Measurements from ENCODE around the gene RGS19.

Gene RGS19

DNA sequence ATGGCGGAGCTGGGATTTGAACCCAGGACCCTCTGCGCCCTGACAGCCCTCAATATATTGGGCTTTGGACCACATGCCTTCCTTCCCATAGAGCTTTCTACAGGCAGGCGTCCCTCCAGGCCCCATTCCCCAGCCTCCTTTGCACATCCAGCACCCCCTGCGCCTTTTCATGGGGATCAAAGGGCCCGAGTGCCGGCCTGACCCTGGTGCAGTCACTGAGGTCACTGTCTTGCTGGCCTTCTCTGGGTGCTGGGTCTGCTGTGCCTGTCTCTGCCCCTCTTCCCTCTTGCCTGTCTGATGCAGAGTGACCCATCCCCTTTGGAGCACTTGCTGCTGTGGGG, 2.3 kb upstream of the RGS19 start:
- FAIRE-seq: no peak
- no peak for DNase-seq (ENCODE audit: insufficient read length, low spot score)
- TF ChIP-seq, protein P1, sequence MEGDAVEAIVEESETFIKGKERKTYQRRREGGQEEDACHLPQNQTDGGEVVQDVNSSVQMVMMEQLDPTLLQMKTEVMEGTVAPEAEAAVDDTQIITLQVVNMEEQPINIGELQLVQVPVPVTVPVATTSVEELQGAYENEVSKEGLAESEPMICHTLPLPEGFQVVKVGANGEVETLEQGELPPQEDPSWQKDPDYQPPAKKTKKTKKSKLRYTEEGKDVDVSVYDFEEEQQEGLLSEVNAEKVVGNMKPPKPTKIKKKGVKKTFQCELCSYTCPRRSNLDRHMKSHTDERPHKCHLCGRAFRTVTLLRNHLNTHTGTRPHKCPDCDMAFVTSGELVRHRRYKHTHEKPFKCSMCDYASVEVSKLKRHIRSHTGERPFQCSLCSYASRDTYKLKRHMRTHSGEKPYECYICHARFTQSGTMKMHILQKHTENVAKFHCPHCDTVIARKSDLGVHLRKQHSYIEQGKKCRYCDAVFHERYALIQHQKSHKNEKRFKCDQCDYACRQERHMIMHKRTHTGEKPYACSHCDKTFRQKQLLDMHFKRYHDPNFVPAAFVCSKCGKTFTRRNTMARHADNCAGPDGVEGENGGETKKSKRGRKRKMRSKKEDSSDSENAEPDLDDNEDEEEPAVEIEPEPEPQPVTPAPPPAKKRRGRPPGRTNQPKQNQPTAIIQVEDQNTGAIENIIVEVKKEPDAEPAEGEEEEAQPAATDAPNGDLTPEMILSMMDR (IDR thresholded peaks at IDR 0.05; ENCODE audit: insufficient read depth, missing control alignments): no peak

DNA sequence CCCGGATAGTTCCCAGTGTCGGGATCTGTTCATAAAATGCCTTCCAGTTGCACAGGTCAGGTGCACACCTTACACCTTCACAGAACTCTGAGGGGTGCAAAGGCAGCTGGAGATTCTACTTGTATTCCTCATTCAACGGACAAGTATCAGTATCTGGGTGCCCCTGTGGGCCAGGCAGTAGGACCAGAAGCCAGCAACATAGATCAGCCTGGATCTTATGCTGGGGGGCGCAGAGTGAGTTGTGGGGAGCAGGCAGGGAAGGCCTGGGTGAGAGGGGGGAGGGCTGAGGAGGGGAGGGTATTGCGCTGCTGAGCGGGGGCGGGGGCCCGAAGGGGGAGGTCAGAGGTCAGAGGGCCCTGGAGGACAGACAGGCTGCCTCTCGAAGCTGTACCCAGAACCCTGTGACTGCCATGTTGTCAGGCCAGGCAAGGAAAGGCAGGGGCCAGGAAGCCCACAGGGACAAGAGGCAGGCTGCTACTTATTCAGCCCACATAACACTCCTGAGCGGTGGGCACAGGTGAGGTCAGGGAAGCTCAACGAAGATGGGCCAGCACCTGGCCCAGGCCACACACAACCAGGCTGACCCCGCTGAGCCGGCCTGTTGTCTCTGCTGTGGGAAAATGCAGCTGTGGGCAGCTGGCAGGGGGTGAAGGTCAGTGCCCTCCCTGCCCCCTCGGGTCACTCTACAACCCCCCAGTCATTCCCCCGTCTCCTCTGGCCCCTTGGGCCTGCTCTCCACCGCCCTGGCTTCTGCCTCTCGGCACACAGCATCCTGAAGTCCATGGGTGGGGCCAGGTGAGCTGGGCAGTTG, 1.7 kb upstream of the RGS19 start:
- no peak for DNase-seq (ENCODE audit: insufficient read length, low spot score)
- no peak for FAIRE-seq
- TF ChIP-seq, protein P1 (IDR thresholded peaks at IDR 0.05; ENCODE audit: insufficient read depth, missing control alignments): no peak

DNA sequence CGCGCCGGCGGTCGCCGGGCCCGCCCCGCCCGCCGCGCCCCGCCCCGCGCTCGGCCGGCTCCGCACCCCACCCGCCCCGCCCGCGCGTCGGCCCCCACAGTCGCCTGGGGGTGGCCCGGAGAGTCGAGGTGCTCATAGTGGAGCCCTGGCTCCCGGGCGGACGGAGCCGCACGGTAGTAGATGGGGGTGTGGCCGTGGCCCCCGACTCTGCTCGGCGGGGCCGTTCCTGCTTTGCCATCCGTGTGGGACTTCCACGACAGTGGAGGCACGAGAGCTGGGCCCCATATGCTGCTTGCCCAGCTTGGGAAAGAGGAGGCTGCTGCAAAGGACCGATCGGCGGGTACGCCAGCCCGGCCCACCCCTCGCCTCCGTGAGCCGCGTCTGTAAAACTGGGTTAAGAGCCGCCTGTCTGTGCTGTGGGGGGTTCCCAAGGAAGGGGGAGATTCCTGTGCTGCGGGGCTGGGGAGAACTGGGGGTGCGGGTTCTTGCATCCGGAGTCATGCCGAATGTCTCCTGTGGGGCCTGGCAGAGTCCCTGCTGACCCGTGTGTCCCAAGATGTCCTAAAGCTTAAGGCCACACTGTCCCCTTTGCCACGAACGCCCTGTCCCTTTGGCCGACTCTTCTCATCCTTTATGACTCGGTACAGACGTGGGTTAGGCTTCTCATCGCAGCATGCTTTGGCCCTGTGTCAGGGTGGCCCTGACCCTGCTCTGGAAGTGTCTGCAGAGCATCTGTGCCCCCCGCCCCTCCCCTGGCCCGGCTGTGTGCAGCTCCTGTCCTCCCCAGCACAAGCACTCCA, 895 bp upstream of the RGS19 start, which contains the start of gene OPRL1:
Gene OPRL1, plus strand, starts transcription at position 70 of the 800 bp plus-strand sequence. CDS start 12,639 bp downstream, outside the sequence.
- FAIRE-seq (no peak), DNase-seq (ENCODE audit: insufficient read length, low spot score) (no peak)
- TF ChIP-seq, protein P1 (IDR thresholded peaks at IDR 0.05; ENCODE audit: insufficient read depth, missing control alignments): no peak

DNA sequence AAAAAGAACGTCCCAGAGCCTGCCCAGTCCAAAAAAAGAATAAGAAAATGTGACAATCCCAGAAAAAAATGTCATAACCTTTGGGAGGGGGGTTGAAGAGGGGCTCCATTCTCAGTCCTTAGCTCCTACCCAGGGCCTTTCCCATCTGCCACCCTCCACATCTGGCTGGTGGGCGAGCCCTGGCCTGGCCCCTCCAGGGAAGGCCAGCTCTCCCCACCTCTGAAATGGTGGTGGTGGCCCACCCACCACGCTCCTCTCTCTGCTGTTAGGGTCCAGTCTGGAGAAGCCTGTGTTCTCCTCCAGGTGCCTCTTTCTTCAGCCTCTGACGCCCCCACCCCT, 415 bp downstream of the RGS19 start:
- FAIRE-seq (no peak), DNase-seq (ENCODE audit: insufficient read length, low spot score) (no peak)
- TF ChIP-seq, protein P1 (IDR thresholded peaks at IDR 0.05; ENCODE audit: insufficient read depth, missing control alignments): no peak

DNA sequence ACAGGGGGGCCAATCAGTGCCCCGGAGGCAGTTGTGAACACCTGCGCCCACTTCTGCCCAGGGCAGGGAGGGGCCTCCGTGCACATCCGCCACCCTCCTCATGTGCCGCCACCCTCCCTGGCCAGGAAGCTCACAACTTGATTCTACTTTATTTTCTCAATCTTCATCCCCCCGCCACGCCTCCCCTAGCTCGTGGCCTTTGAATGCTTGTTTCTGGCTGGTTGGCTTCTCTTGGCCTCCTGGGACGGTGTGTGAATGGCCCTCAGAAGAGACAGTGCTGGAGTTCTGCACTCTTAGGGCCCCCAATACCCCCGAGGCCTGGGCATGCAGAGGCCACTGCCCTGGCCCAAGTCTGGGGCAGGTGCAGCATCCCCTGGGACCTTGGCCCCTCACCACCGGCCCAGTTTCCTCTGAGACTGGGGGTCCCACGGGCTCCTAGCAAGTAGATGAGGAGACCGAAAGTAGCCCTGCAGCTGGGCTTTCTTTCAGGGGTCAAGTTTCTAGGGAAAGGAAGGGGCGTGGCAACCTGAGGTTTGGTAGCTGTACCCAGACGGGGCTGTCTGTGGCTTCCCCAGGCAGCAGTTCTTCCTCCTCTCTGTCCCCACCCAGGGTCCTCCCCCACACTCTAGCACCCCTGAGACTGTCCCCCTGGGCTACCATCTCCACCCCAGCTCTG, 1.3 kb downstream of the RGS19 start:
- DNase-seq (ENCODE audit: insufficient read length, low spot score) (no peak), FAIRE-seq (no peak)
- TF ChIP-seq, protein P1 (IDR thresholded peaks at IDR 0.05; ENCODE audit: insufficient read depth, missing control alignments): no peak

DNA sequence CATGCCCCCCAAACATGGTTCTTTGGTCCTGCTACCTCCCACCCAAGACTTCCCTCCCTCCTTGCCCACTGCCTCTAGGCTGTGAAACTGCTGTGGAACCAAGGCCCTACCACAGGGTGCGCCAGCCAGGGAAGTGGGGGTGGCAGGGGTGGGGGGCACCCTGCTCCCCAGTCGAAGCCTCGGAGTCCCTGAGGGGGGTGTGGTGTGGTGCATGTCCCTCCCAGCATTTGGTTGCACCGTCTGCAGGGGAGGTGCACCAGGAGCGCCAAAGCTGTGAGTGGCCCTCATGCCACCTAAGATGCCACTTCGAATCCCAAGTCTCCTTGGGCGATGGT, 1.8 kb downstream of the RGS19 start:
- TF ChIP-seq, protein P1 (IDR thresholded peaks at IDR 0.05; ENCODE audit: insufficient read depth, missing control alignments): no peak
- no peak for FAIRE-seq

More for the DNA sequence above, 1.8 kb downstream of the RGS19 start:
- no peak for DNase-seq (ENCODE audit: insufficient read length, low spot score)

Data from D721Med (cell line).